Right ventricle myocardium inferior (tissue), 1 donor: Measurements from ENCODE around the gene PCDHGA7. TPM values are rescaled to one million over a fixed set of nuclear protein-coding genes. Genes with fewer than 3 reads are reported as not detected.
"Not testable (repeated sequence)": the region's sequence is repeated elsewhere in the genome, so short reads cannot be mapped to it uniquely, and the experiment has no call there.

ENCODE experiments used
- ATAC-seq: fragments of 200-7000 bp; cut with Tn5 transposase; one replicate; pipeline ENCODE4 v1.9.1; 2020; ENCODE audit warnings: mild to moderate bottlenecking, moderate library complexity
- DNase-seq: peaks from one replicate; pipeline ENCODE4 v3.0.0; 2021; ENCODE audit errors: missing footprints
- intact Hi-C: fragments of 100-400 bp; cut with DNase I; formaldehyde crosslinking; loops from one replicate; pipeline ENCODE4 v1.11.0; 2022
- total RNA-seq: library from RNA; stranded (reverse); fragmentation: NEBNext Ultra II Directional; extraction: Animal tissue kit (Norgen Biotek cat#: 25700); gene quantifications from one replicate; pipeline ENCODE4 v1.2.1, GENCODE V29; 2021
- donor health status: DM: no; HTN: yes; CAD: no; lungs with severe emphysema.

PCDHGA7 gene
- total RNA-seq, 1 donor from 2014 or later: 7.2 TPM

- intact Hi-C loops: loop anchor here (2.0 kb wide), 2 partner anchors 107 to 141 kb away; no protein-coding TSS in a partner anchor
- ATAC-seq (peak; percentile 92), DNase-seq (peak; percentile 89)
Observed at GRCh38 chr5:141417494-141418172, 35.1 kb downstream of the PCDHGA7 start, which contains the start of gene PCDHGB7. PCDHGB7 (plus strand) TSS chr5:141417677; CDS start chr5:141417860, 183 bp downstream.

GRCh38 chr5:141419074-141419880 is 36.7 kb downstream of the PCDHGA7 start:
- intact Hi-C loops: no loop called here
- no peak for ATAC-seq

GRCh38 chr5:141420855-141421488 is 38.4 kb downstream of the PCDHGA7 start, which contains the start of gene PCDHGA11:
PCDHGA11 (plus strand) TSS chr5:141421051; CDS start chr5:141421228, 177 bp downstream.
- no peak for DNase-seq

More at GRCh38 chr5:141419074-141419880, 36.7 kb downstream of the PCDHGA7 start:
- no peak for DNase-seq

GRCh38 chr5:141421489-141421855 is 38.9 kb downstream of the PCDHGA7 start:
- intact Hi-C loops: no loop called here
- DNase-seq (no peak), ATAC-seq (no peak)

More at GRCh38 chr5:141420855-141421488, 38.4 kb downstream of the PCDHGA7 start, which contains the start of gene PCDHGA11:
- intact Hi-C loops: no loop called here
- no peak for ATAC-seq

GRCh38 chr5:141422742-141423291 is 40.3 kb downstream of the PCDHGA7 start:
- DNase-seq: no peak
- intact Hi-C loops: no loop called here
- ATAC-seq: no peak

- ATAC-seq (no peak), DNase-seq (no peak)
- intact Hi-C loops: no loop called here
Observed at GRCh38 chr5:141427783-141428426, 45.4 kb downstream of the PCDHGA7 start.

- intact Hi-C loops: loop anchor here (2.0 to 5.0 kb wide), 2 partner anchors 47 to 94 kb away; partner anchors contain the start of gene PCDHGC3
- DNase-seq (no peak), ATAC-seq (peak; percentile 90)
Observed at GRCh38 chr5:141430332-141431113, 48.0 kb downstream of the PCDHGA7 start, which contains the start of gene PCDHGA12. PCDHGA12 (plus strand) TSS chr5:141430507; CDS start chr5:141430760, 253 bp downstream.

GRCh38 chr5:141431286-141431685 is 48.7 kb downstream of the PCDHGA7 start:
- intact Hi-C loops: loop anchor here (2.0 to 5.0 kb wide), 2 partner anchors 46 to 94 kb away; partner anchors contain the start of gene PCDHGC3
- no peak for DNase-seq
- ATAC-seq: no peak

GRCh38 chr5:141432308-141432707 is 49.8 kb downstream of the PCDHGA7 start:
- not testable (repeated sequence) for DNase-seq, ATAC-seq
- intact Hi-C loops: loop anchor here (5.0 kb wide), 1 partner anchor 45 kb away; the partner anchor contains the start of gene PCDHGC3

- intact Hi-C loops: loop anchor here (5.0 kb wide), 1 partner anchor 45 kb away; the partner anchor contains the start of gene PCDHGC3
- not testable (repeated sequence) for ATAC-seq, DNase-seq
Observed at GRCh38 chr5:141432726-141433125, 50.2 kb downstream of the PCDHGA7 start.

- no peak for ATAC-seq
- no peak for DNase-seq
- intact Hi-C loops: loop anchor here (5.0 kb wide), 1 partner anchor 43 kb away; the partner anchor contains the start of gene PCDHGC3
Observed at GRCh38 chr5:141434006-141434405, 51.5 kb downstream of the PCDHGA7 start.

Other genes starting within 250 kb of the PCDHGA7 start
- 1.6 TPM for gene PCDHB5, start 247.5 kb upstream of the PCDHGA7 start, total RNA-seq
- gene PCDHB6, start 232.7 kb upstream of the PCDHGA7 start, total RNA-seq: 0.51 TPM
- 0.87 TPM for gene PCDHB7, start 210.1 kb upstream of the PCDHGA7 start, total RNA-seq
- gene PCDHB8, start 205.0 kb upstream of the PCDHGA7 start, total RNA-seq: 2.2 TPM
- gene PCDHB16, start 200.4 kb upstream of the PCDHGA7 start, total RNA-seq: 2.5 TPM
- gene PCDHB9, start 195.6 kb upstream of the PCDHGA7 start, total RNA-seq: 1.3 TPM
- gene PCDHB10, start 190.4 kb upstream of the PCDHGA7 start, total RNA-seq: 0.84 TPM
- gene PCDHB11, start 183.1 kb upstream of the PCDHGA7 start, total RNA-seq: 0.81 TPM
- 1.3 TPM for gene PCDHB12, start 174.0 kb upstream of the PCDHGA7 start, total RNA-seq
- gene PCDHB13, start 168.8 kb upstream of the PCDHGA7 start, total RNA-seq: 2.6 TPM
- gene PCDHB14, start 159.4 kb upstream of the PCDHGA7 start, total RNA-seq: 4.1 TPM
- gene PCDHB15, start 137.3 kb upstream of the PCDHGA7 start, total RNA-seq: 5.8 TPM
- gene SLC25A2, start 78.7 kb upstream of the PCDHGA7 start, total RNA-seq: not detected
- gene TAF7, start 62.0 kb upstream of the PCDHGA7 start, total RNA-seq: 101 TPM
- 3.2 TPM for gene PCDHGA1, start 52.2 kb upstream of the PCDHGA7 start, total RNA-seq
- 6.2 TPM for gene PCDHGA2, start 44.0 kb upstream of the PCDHGA7 start, total RNA-seq
- gene PCDHGA3, start 38.9 kb upstream of the PCDHGA7 start, total RNA-seq: 9.8 TPM
- gene PCDHGB1, start 32.6 kb upstream of the PCDHGA7 start, total RNA-seq: 6.7 TPM
- 7.8 TPM for gene PCDHGA4, start 27.7 kb upstream of the PCDHGA7 start, total RNA-seq
- 8.3 TPM for gene PCDHGB2, start 22.7 kb upstream of the PCDHGA7 start, total RNA-seq
- 5.7 TPM for gene PCDHGA5, start 18.6 kb upstream of the PCDHGA7 start, total RNA-seq
- gene PCDHGB3, start 12.5 kb upstream of the PCDHGA7 start, total RNA-seq: 7.3 TPM
- 6.0 TPM for gene PCDHGA6, start 8.9 kb upstream of the PCDHGA7 start, total RNA-seq
- gene PCDHGB4, start 5.0 kb downstream of the PCDHGA7 start, total RNA-seq: 4.6 TPM
- gene PCDHGA8, start 9.9 kb downstream of the PCDHGA7 start, total RNA-seq: 9.7 TPM
- gene PCDHGB5, start 15.2 kb downstream of the PCDHGA7 start, total RNA-seq: 6.1 TPM
- 4.2 TPM for gene PCDHGA9, start 20.0 kb downstream of the PCDHGA7 start, total RNA-seq
- 5.9 TPM for gene PCDHGB6, start 25.3 kb downstream of the PCDHGA7 start, total RNA-seq
- gene PCDHGA10, start 30.2 kb downstream of the PCDHGA7 start, total RNA-seq: 4.1 TPM
- 8.6 TPM for gene PCDHGB7, start 34.9 kb downstream of the PCDHGA7 start, total RNA-seq
- gene PCDHGA11, start 38.3 kb downstream of the PCDHGA7 start, total RNA-seq: 4.5 TPM
- gene PCDHGA12, start 47.8 kb downstream of the PCDHGA7 start, total RNA-seq: 6.5 TPM
- 22.5 TPM for gene PCDHGC3, start 93.2 kb downstream of the PCDHGA7 start, total RNA-seq
- gene PCDHGC4, start 102.3 kb downstream of the PCDHGA7 start, total RNA-seq: 2.4 TPM
- gene PCDHGC5, start 106.3 kb downstream of the PCDHGA7 start, total RNA-seq: 2.4 TPM
- 36.1 TPM for gene DIAPH1, start 236.3 kb downstream of the PCDHGA7 start, total RNA-seq